DMS 273 (cell line): ENCODE results near the gene TCFL5.

Experiments used
- DNase-seq: peaks from one replicate; lab custom pipeline; 2025; ENCODE audit not compliant: unreplicated experiment; lab: John Stamatoyannopoulos, UW

TCFL5 gene

DNA sequence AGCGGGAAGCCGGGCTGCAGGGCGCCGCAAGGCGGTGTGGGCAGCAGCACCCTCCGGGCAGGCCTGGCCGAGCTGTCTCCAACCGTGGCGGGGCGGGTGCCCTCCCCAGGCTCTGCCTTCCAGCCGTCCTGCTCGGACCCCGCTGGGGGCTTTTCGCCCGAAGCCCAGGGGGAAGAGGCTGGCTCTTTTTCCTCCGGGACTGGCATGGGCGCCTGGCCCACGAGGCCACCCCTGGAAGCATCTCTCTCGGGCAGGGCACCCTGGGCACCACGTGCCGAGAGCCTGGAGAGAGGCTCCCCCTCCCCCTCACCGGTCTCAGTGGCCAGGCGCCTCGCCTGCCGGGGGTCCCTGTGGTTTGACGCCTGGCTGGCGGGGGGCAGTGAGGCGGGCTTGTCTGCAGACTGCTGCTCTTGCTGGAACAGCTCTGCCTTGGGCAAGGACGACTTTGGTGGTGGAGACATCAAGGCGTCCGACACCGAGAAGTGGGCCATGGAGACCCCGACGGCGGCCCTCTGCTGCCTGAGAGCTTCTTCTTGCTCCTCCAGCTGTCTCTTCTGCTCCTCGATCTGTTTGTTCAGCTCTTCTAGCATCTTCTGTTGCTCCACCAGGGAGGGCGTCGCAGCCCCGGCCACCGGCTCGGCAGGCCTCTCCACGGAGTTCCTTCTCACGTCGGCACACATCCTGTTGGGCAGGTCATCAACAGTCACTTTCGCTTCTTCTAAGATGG, 19.5 kb upstream of the TCFL5 start:
- no peak for DNase-seq

DNA sequence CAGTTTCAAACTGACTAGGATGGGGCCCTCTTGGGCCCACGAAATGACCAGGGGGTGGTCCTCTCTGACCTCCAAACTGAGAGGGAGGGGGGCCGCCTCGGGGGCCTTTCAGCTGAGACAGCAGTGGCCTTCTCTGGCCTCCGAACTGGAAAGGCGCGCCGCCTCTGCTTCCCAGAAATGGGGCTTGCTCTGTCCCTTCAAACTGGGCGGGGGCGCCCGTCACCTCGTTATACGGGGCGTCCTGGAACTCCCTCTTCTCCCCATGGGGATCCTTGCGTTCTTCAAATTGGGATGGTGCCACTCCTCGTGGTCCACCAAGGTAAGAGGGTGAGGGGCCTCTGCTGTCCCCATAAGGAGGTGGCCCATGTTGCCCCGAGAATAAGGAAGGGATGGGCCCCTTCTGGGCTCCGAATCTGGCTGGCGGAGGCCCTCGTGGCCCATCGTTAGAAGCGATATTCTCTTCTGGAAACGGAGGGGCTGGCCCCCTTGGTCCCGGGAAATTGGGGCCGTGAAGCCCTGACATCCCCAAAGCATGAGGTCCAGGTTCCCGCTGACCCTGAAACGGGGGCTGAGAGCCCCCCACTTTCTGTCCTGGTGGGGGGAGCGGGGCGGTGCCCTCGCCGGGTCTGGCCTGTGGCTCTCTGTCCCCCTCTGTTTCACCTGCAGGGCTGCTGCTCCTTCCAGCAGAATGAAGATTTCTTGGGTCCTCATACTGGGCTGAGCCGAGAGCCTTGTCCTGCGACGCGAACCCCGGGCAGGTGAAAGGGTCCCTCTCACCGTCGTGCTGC, 18.7 kb upstream of the TCFL5 start:
- DNase-seq: no peak

DNA sequence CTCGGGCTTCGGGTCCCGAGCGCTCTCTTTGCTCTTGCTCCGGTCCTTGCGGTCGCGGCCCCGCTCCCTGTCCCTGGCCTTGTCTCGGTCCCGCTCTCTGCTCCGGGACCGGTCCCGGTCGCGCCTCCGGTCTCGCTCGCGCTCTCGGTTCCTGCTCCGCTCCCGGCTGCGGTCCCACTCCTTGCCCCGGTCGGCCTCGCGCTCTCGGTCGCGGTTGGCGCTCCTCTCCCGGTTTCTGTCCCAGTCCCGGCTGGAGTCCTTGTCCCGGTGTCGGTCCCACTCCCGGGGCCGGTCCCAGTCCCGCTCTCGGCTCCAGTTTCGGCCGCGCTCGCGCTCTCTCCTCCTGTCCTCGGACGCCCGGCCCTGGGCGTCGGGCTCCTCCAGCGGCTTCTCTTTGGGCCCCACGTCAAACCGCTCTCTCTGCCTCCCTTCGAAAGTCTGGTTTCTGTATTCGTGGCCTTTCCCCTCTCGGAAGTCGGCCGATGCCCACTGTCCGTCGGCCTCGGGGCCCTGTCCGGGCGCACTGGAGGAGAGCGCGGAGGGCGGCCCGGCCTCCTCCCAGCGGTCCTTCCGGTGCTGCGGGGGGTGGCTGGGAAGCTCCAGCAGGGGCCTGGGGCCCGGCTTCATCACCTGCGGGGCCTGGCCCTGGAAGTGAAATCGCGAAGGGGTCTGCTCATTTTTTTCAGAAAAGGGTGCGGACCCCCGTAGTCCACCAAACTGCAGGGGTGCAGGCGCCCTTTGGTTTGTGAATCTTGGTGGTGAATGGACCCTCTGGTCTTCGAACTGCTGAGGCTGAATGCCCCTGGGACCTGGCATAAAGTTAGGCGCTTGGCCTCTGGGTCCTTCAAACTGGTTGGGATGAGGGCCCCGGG, 17.9 kb upstream of the TCFL5 start:
- no peak for DNase-seq

DNA sequence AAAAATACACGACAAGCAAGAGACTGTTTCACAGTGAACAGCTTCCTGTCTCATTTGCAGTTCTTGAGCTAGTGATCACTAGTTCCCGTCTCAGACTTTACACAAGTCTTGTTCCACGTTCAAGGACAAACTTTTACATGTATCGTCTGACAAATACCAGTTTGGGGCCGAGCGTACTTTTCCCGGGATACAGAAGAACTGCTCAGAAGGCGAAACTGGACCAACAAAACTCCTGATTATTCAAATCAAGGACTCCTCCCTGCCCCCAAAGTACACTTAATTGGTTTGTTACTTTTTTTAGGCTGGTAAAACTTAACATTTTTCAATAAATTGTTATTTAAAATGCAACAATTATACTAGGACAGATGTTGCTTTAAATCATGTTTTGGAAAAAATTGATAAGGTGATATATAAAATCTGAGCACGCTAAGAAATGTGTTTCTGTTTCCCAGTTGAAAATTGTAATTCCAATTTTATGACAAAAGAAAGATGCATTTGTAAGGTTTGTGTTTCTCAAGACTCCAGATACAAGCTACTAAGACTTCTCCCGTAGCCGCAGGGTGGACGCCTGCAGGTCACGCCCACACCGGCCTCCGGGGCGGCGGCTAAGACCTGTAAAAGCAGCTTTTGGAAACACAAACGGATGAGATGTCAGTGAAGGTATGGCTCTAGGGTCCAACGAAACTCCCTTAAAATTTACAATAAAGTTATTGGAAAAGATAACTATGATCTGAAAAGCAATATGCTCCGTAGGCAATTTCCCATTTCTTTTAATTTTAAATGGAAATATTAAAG, 16.8 kb upstream of the TCFL5 start:
- DNase-seq: no peak

DNA sequence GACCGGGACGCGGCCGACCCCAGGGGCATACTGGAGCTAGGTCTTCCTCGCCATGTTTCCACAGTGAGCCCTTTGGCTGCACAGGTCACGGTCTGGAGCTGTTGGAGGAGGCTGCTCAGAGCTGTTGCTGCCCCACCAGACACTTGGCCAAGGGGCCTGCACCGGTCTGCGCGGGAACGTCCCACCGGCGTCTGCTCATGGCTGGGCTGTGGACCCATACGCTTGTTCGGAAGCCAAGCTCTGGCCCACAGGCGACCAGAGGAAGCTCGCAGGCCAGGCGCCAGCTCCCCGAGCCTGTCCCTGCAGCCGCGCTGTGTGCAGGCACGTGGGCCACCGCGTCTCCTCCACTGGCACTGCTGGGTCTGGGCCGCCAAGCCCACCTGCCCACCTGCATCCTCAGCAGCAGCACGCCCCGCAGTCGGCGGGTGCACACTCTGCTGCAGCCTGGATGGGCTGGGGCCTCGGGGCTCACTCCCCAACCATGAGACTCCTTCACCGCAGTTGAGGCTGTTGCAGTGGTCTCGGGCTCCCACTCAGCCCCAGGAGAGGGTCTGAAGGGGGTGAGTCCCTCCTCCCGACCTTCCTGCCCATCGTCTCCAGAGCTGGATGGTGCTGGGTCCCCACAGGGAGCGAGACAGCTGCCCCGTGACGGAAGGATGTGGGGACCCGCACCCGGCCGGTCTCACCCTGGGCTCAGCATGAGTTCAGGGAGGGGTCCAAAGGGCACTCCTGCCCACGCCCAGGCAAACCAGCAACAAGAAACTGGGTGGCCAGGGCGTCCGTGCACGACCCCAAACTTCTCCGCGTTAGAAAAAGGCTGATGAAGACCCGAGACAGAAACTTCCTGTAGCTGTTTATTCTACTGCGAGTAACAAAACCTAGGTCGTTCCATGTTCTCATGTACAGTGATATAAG, 15.5 kb upstream of the TCFL5 start:
- DNase-seq: no peak

DNA sequence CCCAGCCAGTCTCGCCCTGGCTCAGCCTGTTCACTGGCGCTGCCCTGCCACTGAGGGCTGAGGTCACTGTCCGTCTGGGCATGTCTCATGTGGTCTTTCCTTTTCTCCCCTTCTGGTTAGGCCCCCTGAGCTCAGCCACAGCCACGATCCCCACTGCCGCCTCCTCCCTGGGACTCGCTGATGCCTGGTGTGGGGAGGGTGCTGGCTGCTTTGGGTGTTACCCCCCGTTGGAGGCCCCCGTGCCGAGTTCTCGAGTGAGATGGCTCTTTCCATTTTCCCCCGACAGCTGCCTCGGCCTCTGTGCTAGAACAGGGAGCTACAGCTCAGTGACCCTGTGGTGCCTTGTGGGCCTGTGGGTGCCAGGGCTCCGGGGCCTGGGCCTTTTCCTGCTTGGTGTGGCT, 14.9 kb upstream of the TCFL5 start:
- DNase-seq: no peak

DNA sequence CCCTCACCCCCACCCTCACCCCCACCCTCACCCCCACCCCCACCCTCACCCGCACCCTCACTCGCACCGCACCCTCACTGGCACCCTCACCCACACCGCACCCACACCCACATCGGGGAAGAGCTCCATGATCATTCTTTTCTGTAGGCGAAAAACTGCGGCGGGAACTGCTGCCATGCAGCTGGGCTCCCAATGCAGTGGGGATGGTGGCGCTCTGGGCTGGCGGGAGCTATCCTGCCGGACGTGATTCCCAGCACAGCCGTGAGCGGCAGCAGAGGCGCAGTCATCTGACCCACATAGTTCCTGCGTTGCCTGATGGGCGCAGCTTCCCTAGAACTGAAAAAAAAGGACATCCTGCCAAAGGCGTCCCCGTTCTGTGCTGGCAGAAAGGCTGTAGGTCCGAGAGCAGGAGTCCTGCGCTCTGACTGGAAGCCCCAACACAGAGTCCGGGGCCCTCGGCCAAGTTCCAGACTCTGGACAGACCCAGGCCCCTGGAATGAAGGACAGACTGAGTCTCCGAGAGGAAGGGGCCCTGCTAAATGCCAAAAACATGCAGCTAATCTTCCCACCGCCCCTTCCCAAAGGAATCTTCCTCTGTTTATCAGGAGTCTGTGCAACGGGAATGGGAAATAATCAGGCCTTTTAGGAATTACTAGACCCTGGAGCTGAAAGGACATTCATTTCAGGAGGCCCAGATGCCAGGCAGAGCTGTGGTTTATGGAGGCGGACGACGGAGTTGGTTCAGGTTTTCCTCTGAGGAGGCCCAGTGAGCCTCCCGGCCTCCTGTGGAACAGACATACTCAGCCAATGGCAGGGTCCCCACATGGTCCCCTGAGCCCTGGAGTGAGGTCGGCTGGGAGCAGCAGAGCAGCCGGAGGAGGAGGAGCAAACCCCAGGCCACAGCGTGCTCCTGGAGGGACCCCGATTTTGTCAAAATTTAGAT, 14.1 kb upstream of the TCFL5 start:
- DNase-seq: peak; percentile 96

DNA sequence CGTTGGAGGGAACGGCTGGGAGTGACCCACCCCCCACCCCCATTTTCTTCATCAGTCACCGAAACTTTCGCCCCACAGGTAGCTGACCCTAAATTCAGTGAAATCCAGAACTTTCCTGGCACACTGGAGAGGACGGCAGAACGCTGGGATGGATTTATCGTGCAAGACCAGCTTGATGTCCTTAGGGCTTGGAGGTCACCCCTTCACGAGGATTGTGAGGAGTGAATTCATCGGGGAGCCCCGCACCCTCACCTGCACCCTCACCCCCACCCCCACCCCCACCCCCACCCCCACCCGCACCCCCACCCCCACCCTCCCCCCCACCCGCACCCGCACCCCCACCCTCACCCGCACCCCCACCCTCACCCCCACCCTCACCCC, 13.3 kb upstream of the TCFL5 start:
- no peak for DNase-seq

DNA sequence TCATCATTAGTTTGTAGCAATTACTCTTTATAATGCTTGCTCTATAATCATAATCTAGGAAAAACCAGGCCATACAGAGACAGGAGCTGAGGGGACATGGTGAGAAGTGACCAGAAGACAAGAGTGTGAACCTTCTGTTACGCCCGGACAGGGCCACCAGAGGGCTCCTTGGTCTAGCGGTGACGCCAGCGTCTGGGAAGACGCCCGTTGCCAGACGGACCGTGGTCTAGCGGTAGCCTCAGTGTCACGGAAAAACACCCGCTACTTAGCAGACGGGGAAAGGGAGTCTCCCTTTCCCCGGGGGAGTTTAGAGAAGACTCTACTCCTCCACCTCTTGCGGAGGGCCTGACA, 12.0 kb upstream of the TCFL5 start:
- DNase-seq: peak; percentile 69

DNA sequence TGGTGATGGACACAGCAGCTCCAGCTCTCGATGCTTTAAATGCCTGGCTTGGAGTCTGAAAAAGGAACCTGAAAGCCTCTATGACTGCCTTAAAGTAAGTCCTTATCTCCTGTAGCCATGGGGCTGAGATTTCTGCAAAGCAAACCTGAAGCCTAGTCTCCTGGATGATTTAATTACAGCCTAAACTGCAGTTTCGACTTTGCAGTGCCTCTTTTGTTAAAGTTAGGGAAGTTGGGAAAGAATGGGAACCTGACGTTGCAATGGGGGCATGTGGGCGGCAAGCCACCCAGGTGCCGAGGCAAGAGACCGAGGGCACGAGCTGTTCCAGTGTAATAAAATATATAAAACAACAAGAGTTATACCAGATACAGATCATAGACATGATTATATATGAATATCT, 11.7 kb upstream of the TCFL5 start:
- DNase-seq: no peak

DNA sequence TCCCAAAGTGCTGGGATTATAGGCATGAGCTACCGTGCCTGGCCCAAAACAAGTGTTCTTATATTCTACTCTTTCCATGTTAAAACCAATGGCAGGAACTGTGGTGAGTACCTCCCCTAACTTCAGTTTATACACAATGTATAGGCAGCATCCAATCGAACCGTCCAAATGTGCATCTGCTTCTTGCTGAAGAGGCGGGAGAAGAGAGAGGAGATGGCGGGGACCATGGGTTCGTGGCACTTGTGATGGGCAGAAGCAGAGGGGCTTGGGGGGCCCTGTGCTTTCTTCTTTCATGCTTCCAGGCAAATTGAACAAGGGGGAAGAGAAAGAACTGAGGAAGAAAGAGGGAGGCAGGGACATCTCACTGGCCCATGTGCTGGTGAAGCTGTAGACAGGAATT, 11.2 kb upstream of the TCFL5 start:
- DNase-seq: no peak

DNA sequence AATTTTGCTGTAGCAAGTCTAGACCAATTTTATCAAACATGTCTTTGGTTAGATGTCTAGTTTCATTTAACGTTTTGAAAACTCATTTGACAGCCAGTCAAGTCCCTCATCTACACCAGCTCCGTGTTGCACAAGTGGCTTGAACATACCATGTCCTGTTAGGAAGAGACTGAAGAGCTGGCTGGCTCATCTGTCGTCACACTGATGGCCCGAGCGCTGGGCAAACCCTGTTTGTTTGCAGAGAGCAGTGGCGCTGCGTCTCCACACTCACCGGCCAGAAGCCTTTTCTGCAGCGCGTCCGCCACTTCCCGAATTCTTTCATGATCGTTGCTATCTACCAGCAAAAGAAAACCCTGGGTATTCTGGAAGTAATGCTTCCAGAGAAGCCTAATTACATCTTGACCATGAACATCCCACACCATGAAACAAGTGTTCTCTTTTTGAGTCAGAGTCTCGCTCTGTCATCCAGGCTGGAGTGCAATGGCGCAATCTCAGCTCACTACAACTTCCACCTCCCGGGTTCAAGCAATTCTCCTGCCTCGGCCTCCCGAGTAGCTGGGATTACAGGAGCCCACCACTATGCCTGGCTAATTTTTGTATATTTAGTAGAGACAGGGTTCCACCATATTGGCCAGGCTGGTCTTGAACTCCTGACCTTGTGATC, 10.7 kb upstream of the TCFL5 start:
- no peak for DNase-seq

DNA sequence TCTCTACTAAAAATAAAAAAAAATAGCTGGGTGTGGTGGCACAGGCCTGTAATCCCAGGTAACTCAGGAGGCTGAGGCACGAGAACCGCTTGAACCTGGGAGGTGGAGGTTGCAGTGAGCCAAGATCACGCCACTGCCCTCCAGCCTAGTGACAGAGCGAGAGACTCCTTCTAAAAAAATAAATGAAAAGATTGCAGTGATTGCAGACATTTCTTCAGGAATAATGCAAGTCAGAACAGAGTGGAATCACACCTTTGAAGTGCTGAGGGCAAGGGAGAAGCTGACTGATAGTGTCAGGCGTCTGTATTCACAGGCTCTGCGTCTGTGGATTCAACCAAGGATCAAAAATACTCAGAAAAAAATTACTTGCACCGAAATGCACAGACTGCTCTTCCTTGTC, 2.6 kb upstream of the TCFL5 start:
- DNase-seq: no peak

DNA sequence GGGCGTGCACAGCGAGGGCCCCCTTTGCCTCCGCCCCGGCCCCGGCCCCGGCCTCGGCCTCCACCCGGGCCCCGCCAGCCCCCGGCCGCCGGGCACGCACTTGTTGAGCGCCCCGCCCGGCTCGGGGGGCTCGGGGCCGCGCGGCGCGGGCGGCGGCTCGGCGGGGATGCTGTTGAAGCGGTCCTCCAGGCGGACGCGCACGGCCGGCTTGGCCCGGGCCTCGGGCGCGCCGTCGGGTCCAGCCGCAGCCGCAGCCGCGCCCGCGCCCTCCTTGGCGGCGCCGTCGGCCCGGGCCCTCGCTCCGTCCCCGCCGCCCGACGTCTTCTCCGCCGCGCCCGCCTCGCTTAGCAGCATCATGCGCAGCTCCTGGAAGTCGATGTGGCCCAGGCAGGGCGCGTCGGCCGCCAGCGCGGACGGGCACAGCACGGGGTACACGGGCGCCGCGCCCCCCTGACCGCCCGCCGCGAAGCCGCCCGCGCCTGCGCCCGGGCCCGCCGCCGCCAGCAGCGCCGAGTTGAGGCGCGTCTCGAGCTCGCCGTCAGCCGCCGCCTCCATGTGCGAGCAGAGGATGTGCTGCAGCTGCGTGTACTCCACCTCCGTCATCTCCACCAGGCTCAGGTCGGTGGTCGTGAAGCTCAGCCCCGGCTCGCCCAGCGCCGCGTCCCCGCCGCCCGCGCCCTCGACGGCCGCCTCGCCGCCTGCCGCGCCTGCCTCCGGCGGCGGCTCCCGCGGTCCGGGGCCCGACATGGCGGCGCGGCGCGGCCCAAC, 514 bp downstream of the TCFL5 start:
- DNase-seq: peak; percentile 70

DNA sequence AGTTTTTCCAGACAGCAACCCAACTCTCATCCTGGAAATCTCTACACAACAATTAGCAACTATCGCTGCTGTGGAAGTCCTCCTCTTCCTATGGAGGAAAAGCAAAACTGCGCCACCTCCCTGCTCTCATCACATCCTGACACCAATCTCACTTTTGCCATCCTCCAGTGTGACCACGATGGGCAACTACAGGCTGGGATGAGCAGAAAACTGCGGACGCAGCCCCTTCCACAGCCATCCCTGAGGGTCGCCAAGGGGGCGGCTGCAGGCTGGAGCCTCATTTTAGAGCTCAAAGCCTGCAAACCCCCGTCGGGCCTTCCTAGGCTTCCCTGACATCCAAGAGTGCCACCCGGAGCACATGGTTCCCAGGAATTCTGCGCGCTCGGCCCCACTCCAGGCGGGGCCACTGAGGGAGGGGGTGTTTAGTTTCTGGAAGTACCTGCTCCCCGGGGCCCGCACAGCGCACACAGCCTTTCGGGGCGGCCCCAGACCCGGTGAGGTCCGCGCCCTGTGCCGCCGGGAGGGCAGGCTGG, 1.2 kb downstream of the TCFL5 start:
- DNase-seq: peak; percentile 62

DNA sequence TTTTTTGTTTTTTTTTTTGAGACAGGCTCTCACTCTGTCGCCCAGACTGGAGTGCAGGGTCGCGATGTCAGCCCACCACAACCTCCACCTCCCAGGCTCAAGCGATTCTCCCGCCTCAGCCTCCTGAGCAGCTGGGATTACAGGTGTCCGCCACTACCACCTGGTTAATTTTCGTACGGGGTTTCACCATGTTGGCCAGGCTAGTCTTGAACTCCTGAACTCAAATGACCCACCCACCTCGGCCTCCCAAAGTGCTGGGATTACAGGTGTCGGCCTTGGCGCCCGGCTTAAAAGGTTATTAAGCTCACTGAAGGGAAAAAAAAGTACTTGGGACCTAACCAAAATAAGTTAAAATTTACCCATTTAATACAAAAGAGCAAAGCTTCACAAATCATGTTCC, 1.9 kb downstream of the TCFL5 start:
- no peak for DNase-seq

DNA sequence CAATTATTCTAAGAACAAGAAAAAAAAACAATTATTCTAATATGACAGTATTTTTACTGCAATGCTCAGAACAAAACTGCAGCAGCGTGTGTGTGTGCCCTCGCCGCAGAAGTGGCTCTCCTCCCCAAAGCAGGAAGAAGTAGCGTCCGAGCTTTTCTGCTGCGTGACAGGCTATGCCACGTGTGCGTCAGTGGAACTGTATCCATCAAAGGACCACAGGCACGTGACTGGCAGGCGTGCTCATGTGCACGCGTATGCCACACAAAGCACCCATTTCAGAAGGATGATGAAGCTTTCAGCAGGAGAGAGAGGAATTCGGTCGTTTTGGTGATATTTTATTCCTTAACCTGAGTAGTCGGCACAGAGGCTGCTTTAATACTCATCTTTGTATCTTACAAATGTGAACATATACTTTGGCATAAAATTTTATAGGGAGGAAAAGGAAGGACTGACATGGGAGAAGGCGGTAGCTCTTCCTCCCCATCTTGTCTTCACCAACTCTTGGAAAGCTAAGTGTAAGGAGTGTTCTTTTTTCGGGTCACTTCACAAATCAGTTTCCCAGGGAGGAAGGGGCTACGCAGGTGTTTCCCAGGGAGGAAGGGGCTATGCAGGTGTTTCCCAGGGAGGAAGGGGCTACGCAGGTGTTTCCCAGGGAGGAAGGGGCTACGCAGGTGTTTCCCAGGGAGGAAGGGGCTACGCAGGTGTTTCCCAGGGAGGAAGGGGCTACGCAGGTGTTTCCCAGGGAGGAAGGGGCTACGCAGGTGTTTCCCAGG, 3.4 kb downstream of the TCFL5 start:
- DNase-seq: no peak
